IMR-90 (cell line): ENCODE measurements around the gene ATP6V1E1. TPM values are rescaled to one million over a fixed set of nuclear protein-coding genes. Genes with fewer than 3 reads are reported as not detected.

Source experiments
- ATAC-seq: fragments of 200-7000 bp; cut with Tn5 transposase; 2 replicates; pipeline ENCODE4 v1.9.1; 2020; ENCODE audit warnings: low read depth, mild to moderate bottlenecking, moderate library complexity
- BruUV-seq: library from RNA; stranded (reverse); fragments of 400-500 nt; replicated peaks from 2 replicates; lab custom pipeline; 2021; lab: Mats Ljungman, UMichigan
- CTCF ChIA-PET: fragments of 300-600 bp; formaldehyde crosslinking; extraction: SDS; loops from one replicate; lab custom pipeline; 2021; ENCODE audit warnings: antibody characterized with exemption; lab: Yijun Ruan, JAX
- POLR2A ChIA-PET: fragments of 300-600 bp; sonication (Branson Sonifier 250); formaldehyde crosslinking; loops from one replicate; lab custom pipeline; 2022; ENCODE audit warnings: antibody characterized with exemption; ENCODE audit not compliant: unreplicated experiment; lab: Charles Lee
- DNase-seq: peaks from one replicate; pipeline ENCODE4 v3.0.0; 2013
- H2AFZ ChIP-seq: replicated peaks from 2 replicates; pipeline ENCODE3; 2013; ENCODE audit warnings: low read length, mild to moderate bottlenecking; ENCODE audit not compliant: poor library complexity
- H2AK5ac ChIP-seq: 2 replicates; pipeline ENCODE4 v1.6.1; 2013; ENCODE audit warnings: low read depth, low read length, inconsistent platforms
- H2AK9ac ChIP-seq: replicated peaks from 2 replicates; pipeline ENCODE3; 2013; ENCODE audit warnings: mild to moderate bottlenecking, low read depth, low read length, moderate library complexity; ENCODE audit not compliant: poor library complexity
- H2BK120ac ChIP-seq: 2 replicates; pipeline ENCODE4 v1.6.1; 2013; ENCODE audit warnings: low read depth, low read length, inconsistent platforms
- H2BK15ac ChIP-seq: 3 replicates; pipeline ENCODE4 v1.6.1; 2013; ENCODE audit warnings: low read depth, low read length, inconsistent platforms
- H2BK20ac ChIP-seq: 2 replicates; pipeline ENCODE4 v1.6.1; 2013; ENCODE audit warnings: low read depth, mild to moderate bottlenecking, inconsistent platforms, low read length, moderate library complexity
- H2BK5ac ChIP-seq: 2 replicates; pipeline ENCODE4 v1.6.1; 2013; ENCODE audit warnings: mild to moderate bottlenecking, low read depth, low read length, inconsistent platforms; ENCODE audit not compliant: poor library complexity, severe bottlenecking
- H3K14ac ChIP-seq: replicated peaks from 2 replicates; pipeline ENCODE4 v1.6.1; 2013; ENCODE audit warnings: low read depth, low read length, inconsistent platforms
- H3K18ac ChIP-seq: 2 replicates; pipeline ENCODE4 v1.6.1; 2013; ENCODE audit warnings: low read depth, low read length, control low read depth
- H3K23ac ChIP-seq: 2 replicates; pipeline ENCODE4 v1.6.1; 2013; ENCODE audit warnings: low read depth, low read length, inconsistent platforms
- H3K27ac ChIP-seq: 2 replicates; pipeline ENCODE4 v1.5.1; 2013; ENCODE audit warnings: mild to moderate bottlenecking, control low read depth, low read length; ENCODE audit not compliant: insufficient read depth
- H3K27me3 ChIP-seq: 2 replicates; pipeline ENCODE4 v1.6.1; 2013; ENCODE audit warnings: low read length; ENCODE audit not compliant: control insufficient read depth, insufficient read depth
- H3K36me3 ChIP-seq: 2 replicates; pipeline ENCODE4 v1.6.1; 2013; ENCODE audit warnings: low read length, mixed read lengths; ENCODE audit not compliant: control insufficient read depth, insufficient read depth
- H3K4ac ChIP-seq: 2 replicates; pipeline ENCODE4 v1.6.1; 2013; ENCODE audit warnings: low read depth, low read length, inconsistent platforms
- H3K4me1 ChIP-seq: 2 replicates; pipeline ENCODE4 v1.6.1; 2013; ENCODE audit warnings: low read length, mixed read lengths; ENCODE audit not compliant: control insufficient read depth, insufficient read depth
- H3K4me2 ChIP-seq: 2 replicates; pipeline ENCODE4 v1.6.1; 2013; ENCODE audit warnings: low read depth, mild to moderate bottlenecking, control low read depth, low read length, moderate library complexity
- H3K4me3 ChIP-seq: 2 replicates; pipeline ENCODE4 v1.5.1; 2013; ENCODE audit warnings: low read depth, mild to moderate bottlenecking, control low read depth, low read length, moderate library complexity; ENCODE audit not compliant: insufficient read depth
- H3K56ac ChIP-seq: 2 replicates; pipeline ENCODE4 v1.6.1; 2013; ENCODE audit warnings: low read length, inconsistent platforms; ENCODE audit not compliant: insufficient read depth; ENCODE audit errors: extremely low read depth
- H3K79me1 ChIP-seq, 2 experiments: 2 replicates each; pipeline ENCODE4 v1.6.1; 2013; ENCODE audit warnings: low read length in 2 of 2, inconsistent platforms in 1 of 2, low read depth in 1 of 2
- H3K9ac ChIP-seq: 2 replicates; pipeline ENCODE4 v1.6.1; 2013; ENCODE audit warnings: low read depth, low read length, control low read depth
- H3K9me1 ChIP-seq: 2 replicates; pipeline ENCODE4 v1.6.1; 2013; ENCODE audit warnings: low read length, inconsistent platforms; ENCODE audit not compliant: insufficient read depth
- H3K9me3 ChIP-seq: 2 replicates; pipeline ENCODE4 v1.6.1; 2013; ENCODE audit warnings: low read length; ENCODE audit not compliant: control insufficient read depth, insufficient read depth
- H4K20me1 ChIP-seq: 2 replicates; pipeline ENCODE4 v1.6.1; 2013; ENCODE audit warnings: low read length, inconsistent platforms; ENCODE audit not compliant: insufficient read depth
- H4K5ac ChIP-seq: 2 replicates; pipeline ENCODE4 v1.6.1; 2013; ENCODE audit warnings: mild to moderate bottlenecking, low read depth, low read length, control low read depth
- H4K8ac ChIP-seq, 2 experiments: 2 replicates each; pipeline ENCODE4 v1.6.1; 2013; ENCODE audit warnings: low read depth in 2 of 2, low read length in 2 of 2, control low read depth in 1 of 2, inconsistent platforms in 1 of 2
- H4K91ac ChIP-seq: 2 replicates; pipeline ENCODE4 v1.6.1; 2013; ENCODE audit warnings: low read depth, low read length, inconsistent platforms; ENCODE audit not compliant: insufficient read depth
- FOS ChIP-seq: fragments of 150-350 bp; IDR thresholded peaks from 2 replicates; pipeline ENCODE4 v1.6.1; 2016; ENCODE audit warnings: low read depth, low read length
- MAFK ChIP-seq: IDR thresholded peaks from 2 replicates; pipeline ENCODE4 v1.6.1; 2012; ENCODE audit warnings: low read depth, low read length, improper control_type of control experiment
- MXI1 ChIP-seq: IDR thresholded peaks from 2 replicates; pipeline ENCODE4 v1.6.1; 2012; ENCODE audit warnings: low read depth, mild to moderate bottlenecking, low read length, moderate library complexity, borderline replicate concordance
- NFE2L2 ChIP-seq: fragments of 150-350 bp; IDR thresholded peaks from 2 replicates; pipeline ENCODE4 v1.6.1; 2016; ENCODE audit warnings: low read depth, mild to moderate bottlenecking, low read length
- RAD21 ChIP-seq: IDR thresholded peaks from 2 replicates; pipeline ENCODE4 v1.6.1; 2012; ENCODE audit warnings: low read length, improper control_type of control experiment
- WGBS, 2 experiments: methylation state at CpG; one replicate each; pipeline versions ENCODE4 v1.1.5 to v1.1.7; 2013; ENCODE audit warnings: missing lambda C conversion rate in 2 of 2; ENCODE audit not compliant: insufficient read length in 1 of 2; ENCODE audit errors: extremely low coverage in 2 of 2; 5-methylcytosine and 5-hydroxymethylcytosine counted together
- dilution Hi-C: fragments of 300-500 bp; cut with HindIII; formaldehyde crosslinking; loops from one replicate; pipeline ENCODE4 v1.14.3; 2018; ENCODE audit warnings: low sequenced_read_pairs; ENCODE audit not compliant: unreplicated experiment
- in situ Hi-C: fragments of 300-500 bp; cut with MboI; formaldehyde crosslinking; loops from 3 replicates; pipeline ENCODE4 v1.14.3; 2019; ENCODE audit warnings: low sequenced_read_pairs, inconsistent platforms, mixed read lengths
- intact Hi-C: fragments of 100-400 bp; cut with micrococcal nuclease; formaldehyde crosslinking; loops from 2 replicates; pipeline ENCODE4 v1.10.0; 2022
- polyA plus RNA-seq, 3 experiments: library from polyadenylated mRNA; depleted of rRNA; stranded (reverse); fragments of >200 nt; gene quantifications; 2 replicates each; pipeline ENCODE4 v1.2.3, GENCODE V29; 2012; ENCODE audit warnings: low replicate concordance in 1 of 3
- total RNA-seq: library from RNA; depleted of rRNA; stranded (reverse); fragments of >200 nt; gene quantifications from 2 replicates; pipeline ENCODE4 v1.2.3, GENCODE V29; 2012

ATP6V1E1 gene
- total and polyA plus RNA-seq, 2 of the 4 experiments (the other 2 are of a cell fraction) = 144 to 148 TPM

DNA sequence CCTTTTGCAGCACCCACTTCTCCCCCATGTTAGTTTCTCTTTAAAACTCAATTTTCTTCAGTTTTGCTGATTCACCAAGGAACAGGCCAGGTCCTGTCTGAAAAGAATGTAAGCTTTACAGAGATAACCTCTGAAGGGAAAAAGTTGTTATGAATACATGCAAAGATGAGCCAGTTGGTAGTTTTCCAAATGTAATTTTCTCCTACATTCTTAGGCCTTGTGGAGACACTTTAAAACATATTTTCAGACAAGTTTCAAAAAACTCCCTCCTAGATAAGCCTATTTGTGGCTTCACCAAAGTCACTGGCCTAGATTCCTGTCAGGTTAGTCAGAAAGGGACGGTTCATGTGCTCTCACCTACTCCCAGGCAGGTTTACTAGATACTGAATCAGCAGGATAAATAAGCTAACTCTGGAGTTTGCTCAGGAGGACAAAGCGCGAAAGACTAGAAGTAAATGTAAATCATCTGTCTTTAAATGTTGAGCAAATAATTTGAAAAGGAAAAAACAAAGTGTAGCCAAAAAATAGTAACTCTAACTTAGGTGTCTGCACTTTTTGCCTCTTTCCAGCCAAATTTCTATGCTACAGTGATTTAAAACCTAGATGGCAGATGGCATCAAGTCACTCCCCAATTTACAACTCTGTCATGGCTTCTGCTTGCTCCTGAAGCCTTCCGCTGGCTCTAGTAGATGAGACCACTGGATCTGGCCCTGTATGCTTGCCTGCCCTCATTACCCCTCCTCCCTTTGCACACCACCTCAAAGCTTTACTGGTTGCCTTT lies 4.9 kb upstream of the ATP6V1E1 start:
- H3K23ac ChIP-seq = peak overlapping the region; percentile 63; the same call in 1 of the 2 replicates
- dilution Hi-C loops (no loop called here), in situ Hi-C loops (no loop called here), intact Hi-C loops (no loop called here)
- peak overlapping the region; percentile 87 for H4K5ac ChIP-seq
- DNase-seq = peak; percentile 92
- no TSS peak for BruUV-seq
- no peaks in the 10 kb centered on the region for H3K36me3 ChIP-seq
- H3K14ac ChIP-seq = no peak overlapping the region
- peak overlapping the region; percentile 87; the same call in 1 of the 2 replicates for H3K27ac ChIP-seq
- H3K4ac ChIP-seq = peak overlapping the region; percentile 61
- peaks cover 5 to 32% of the 10 kb centered on the region in 2 experiments; a peak in 3 of 4 replicates for H3K79me1 ChIP-seq
- no peak overlapping the region for H2AFZ ChIP-seq
- CTCF ChIA-PET = no interaction called here
- H3K4me1 ChIP-seq = peaks cover 2% of the 10 kb centered on the region
- no CpG with 5 or more reads among the region's 4 CpGs for WGBS, 2 experiments
- peak overlapping the region; percentile 33; the same call in 1 of the 2 replicates for H2AK5ac ChIP-seq
- H3K4me2 ChIP-seq = peak overlapping the region; percentile 24
- no peak overlapping the region for H2AK9ac ChIP-seq
- no peak overlapping the region for H3K4me3 ChIP-seq
- H3K27me3 ChIP-seq = no peaks in the 10 kb centered on the region
- peak overlapping the region; percentile 40 for H2BK20ac ChIP-seq
- POLR2A ChIA-PET = no interaction called here
- H4K20me1 ChIP-seq = no peaks in the 10 kb centered on the region
- H3K56ac ChIP-seq = peak overlapping the region; percentile 0; the same call in 1 of the 2 replicates
- peak overlapping the region; percentile 22; the same call in 2 of the 3 replicates for H2BK15ac ChIP-seq
- peak overlapping the region; percentile 39; the same call in 1 of the 2 replicates for H3K9ac ChIP-seq
- peak overlapping the region; percentile 77 for H3K18ac ChIP-seq
- H3K9me1 ChIP-seq = no peaks in the 10 kb centered on the region; the same call in 1 of the 2 replicates
- H2BK5ac ChIP-seq = peak overlapping the region; percentile 95
- no peaks in the 10 kb centered on the region for H3K9me3 ChIP-seq
- ATAC-seq = peak; percentile 33
- peak overlapping the region; percentile 20 to 48; a peak in 2 of 4 replicates for H4K8ac ChIP-seq
- TF ChIP-seq MAFK (peak; percentile 57), RAD21 (no peak), NFE2L2 (peak; percentile 78), FOS (0 out of 2 replicates have a peak, but pooled peaks have one; percentile 13), MXI1 (no peak)
- peak overlapping the region; percentile 77 for H2BK120ac ChIP-seq
- peak overlapping the region; percentile 40 for H4K91ac ChIP-seq
